Measurements from ENCODE around the gene FSCN2. TPM values are rescaled to one million over a fixed set of nuclear protein-coding genes. Genes with fewer than 3 reads are reported as not detected.
A peak's percentile ranks its signal among the peaks of the same experiment; 100 is the strongest.

The FSCN2 gene
- total RNA-seq, 3 donors from 2014 or later, result 0.48 to 3.2 (median 1.6) TPM

- Histone ChIP-seq H3K27me3 (no peaks in the 10 kb centered on the region), H3K4me1 (peaks cover 0 to 5% of the 10 kb centered on the region in 2 donors), H3K36me3 (no peaks in the 10 kb centered on the region), H3K4me3 (peak overlapping the region; percentile 79 to 98 (median 92)), H3K27ac (peak overlapping the region; percentile 98 to 99), H3K9me3 (no peaks in the 10 kb centered on the region)
- DNase-seq (ENCODE audit: low spot score in 2 of 2), result no peak
- TF ChIP-seq POLR2AphosphoS5 (IDR thresholded peaks at IDR 0.05) (no peak), POLR2A (IDR thresholded peaks at IDR 0.05) (no peak), CTCF (IDR thresholded peaks at IDR 0.05) (no peak)
- intact Hi-C loops (cut with DNase I; ENCODE audit: low total_unique reads), result no loop called here
These were observed 16.2 kb upstream of the FSCN2 start for GRCh38 chr17:81511804-81512561.

- TF ChIP-seq CTCF (IDR thresholded peaks at IDR 0.05), result no peak
- TF ChIP-seq POLR2A (IDR thresholded peaks at IDR 0.05), result peak; percentile 93
- peak; percentile 97 to 99 (median 98) for TF ChIP-seq POLR2AphosphoS5 (IDR thresholded peaks at IDR 0.05)
- no peaks in the 10 kb centered on the region for H3K9me3 ChIP-seq
- H3K27ac ChIP-seq, result peak within 1 kb of the TSS; percentile 98 to 99
- no peaks in the 10 kb centered on the region for H3K36me3 ChIP-seq
- peaks cover 0 to 5% of the 10 kb centered on the region in 2 donors for H3K4me1 ChIP-seq
- intact Hi-C loops (cut with DNase I; ENCODE audit: low total_unique reads), result no loop called here
- H3K4me3 ChIP-seq, result peak within 1 kb of the TSS; percentile 79 to 98 (median 92)
- DNase-seq (ENCODE audit: low spot score in 2 of 2), result peak; percentile 93 to 94
- no peaks in the 10 kb centered on the region for H3K27me3 ChIP-seq
These were observed 15.4 kb upstream of the FSCN2 start, which contains the start of gene ACTG1 for GRCh38 chr17:81512562-81513371. TSS of gene ACTG1 (minus strand) at chr17:81512799. CDS start at chr17:81512354, 445 bp downstream.

- Histone ChIP-seq H3K4me1 (peaks cover 0 to 8% of the 10 kb centered on the region in 2 donors), H3K27ac (peak overlapping the region; percentile 98 to 99), H3K36me3 (no peaks in the 10 kb centered on the region), H3K9me3 (no peaks in the 10 kb centered on the region), H3K27me3 (no peaks in the 10 kb centered on the region), H3K4me3 (peak overlapping the region; percentile 79 to 98 (median 92))
- intact Hi-C loops (cut with DNase I; ENCODE audit: low total_unique reads), result no loop called here
- DNase-seq (ENCODE audit: low spot score in 2 of 2), result peak; percentile 73 to 80
- peak in 1 of 3 donors; percentile 26 for TF ChIP-seq POLR2AphosphoS5 (IDR thresholded peaks at IDR 0.05)
- peak in 1 of 3 donors; percentile 11 for TF ChIP-seq CTCF (IDR thresholded peaks at IDR 0.05)
- TF ChIP-seq POLR2A (IDR thresholded peaks at IDR 0.05), result no peak
These were observed 14.8 kb upstream of the FSCN2 start for GRCh38 chr17:81513372-81513752.

GRCh38 chr17:81513753-81514488 lies 14.3 kb upstream of the FSCN2 start:
- intact Hi-C loops (cut with DNase I; ENCODE audit: low total_unique reads), result no loop called here
- no peaks in the 10 kb centered on the region for H3K27me3 ChIP-seq
- H3K36me3 ChIP-seq, result no peaks in the 10 kb centered on the region
- peak; percentile 19 for TF ChIP-seq POLR2A (IDR thresholded peaks at IDR 0.05)
- TF ChIP-seq POLR2AphosphoS5 (IDR thresholded peaks at IDR 0.05), result peak in 1 of 3 donors; percentile 48
- no peak for TF ChIP-seq CTCF (IDR thresholded peaks at IDR 0.05)
- no peaks in the 10 kb centered on the region for H3K9me3 ChIP-seq
- H3K4me3 ChIP-seq, result peak overlapping the region; percentile 79 to 98 (median 92)
- H3K27ac ChIP-seq, result peak overlapping the region; percentile 98 to 99
- peak; percentile 72 to 75 for DNase-seq (ENCODE audit: low spot score in 2 of 2)
- peaks cover 2 to 8% of the 10 kb centered on the region in 2 donors for H3K4me1 ChIP-seq

Data from breast epithelium (tissue), 4 donors.